HEK293 (cell line): ENCODE data around the gene CDON.

Experiments used
- CTCF ChIA-PET: fragments of 350-600 bp; formaldehyde crosslinking; extraction: SDS; loops from one replicate; lab custom pipeline; 2021; ENCODE audit warnings: antibody characterized with exemption; lab: Yijun Ruan, JAX
- POLR2A ChIA-PET: fragments of 300-600 bp; formaldehyde crosslinking; extraction: SDS; loops from one replicate; lab custom pipeline; 2020; ENCODE audit warnings: antibody characterized with exemption, inconsistent platforms; lab: Yijun Ruan, JAX
- H3K27ac ChIP-seq: fragments of 200-500 bp; sonication (Bioruptor generic); 2 replicates; pipeline ENCODE4 v1.5.1; 2014; ENCODE audit warnings: low read depth, low read length, control low read depth, inconsistent platforms; ENCODE audit errors: extremely low read depth
- H3K36me3 ChIP-seq, 2 experiments: fragments of 200-500 bp in 1 of 2; sonication (Bioruptor generic) in 1 of 2; 1 replicate in 1 of 2; 2 replicates in 1 of 2; pipeline ENCODE4 v1.5.1; 2014 to 2017; ENCODE audit warnings: inconsistent platforms in 2 of 2, low read length in 2 of 2; ENCODE audit not compliant: control insufficient read depth in 2 of 2, insufficient read depth in 1 of 2
- H3K4me1 ChIP-seq: fragments of 200-500 bp; sonication (Bioruptor generic); 2 replicates; pipeline ENCODE4 v1.5.1; 2014; ENCODE audit warnings: mild to moderate bottlenecking, low read length, inconsistent platforms; ENCODE audit not compliant: control insufficient read depth, insufficient read depth
- H3K4me3 ChIP-seq: 2 replicates; pipeline ENCODE4 v1.5.1; 2011; ENCODE audit warnings: low read depth, mild to moderate bottlenecking, control low read depth, low read length, moderate library complexity
- H3K9me3 ChIP-seq: fragments of 200-500 bp; sonication (Bioruptor generic); 2 replicates; pipeline ENCODE4 v1.5.1; 2014; ENCODE audit warnings: low read depth, low read length, inconsistent platforms; ENCODE audit not compliant: control insufficient read depth, insufficient read depth
- BCL11A ChIP-seq: fragments of 450-650 bp; formaldehyde crosslinking; IDR thresholded peaks from 2 replicates; pipeline ENCODE4 v1.5.1; 2016; ENCODE audit warnings: low read depth, missing biosample characterization, missing genetic modification characterization
- FEZF1 ChIP-seq: fragments of 450-650 bp; formaldehyde crosslinking; IDR thresholded peaks from 2 replicates; pipeline ENCODE4 v1.5.1; 2016; ENCODE audit warnings: missing biosample characterization, missing genetic modification characterization
- GLI4 ChIP-seq: fragments of 450-650 bp; formaldehyde crosslinking; IDR thresholded peaks from 2 replicates; pipeline ENCODE4 v1.5.1; 2016; ENCODE audit warnings: missing biosample characterization, missing genetic modification characterization
- GLIS2 ChIP-seq: fragments of 450-650 bp; formaldehyde crosslinking; IDR thresholded peaks from 2 replicates; pipeline ENCODE4 v1.5.1; 2016; ENCODE audit warnings: missing biosample characterization, missing genetic modification characterization
- IKZF3 ChIP-seq: fragments of 450-650 bp; IDR thresholded peaks from 2 replicates; pipeline ENCODE4 v1.5.0; 2018; ENCODE audit warnings: missing biosample characterization, mild to moderate bottlenecking, missing genetic modification characterization, moderate library complexity
- KLF17 ChIP-seq: fragments of 450-650 bp; formaldehyde crosslinking; IDR thresholded peaks from 2 replicates; pipeline ENCODE4 v1.5.1; 2016; ENCODE audit warnings: missing biosample characterization, missing genetic modification characterization
- KLF8 ChIP-seq: fragments of 450-650 bp; formaldehyde crosslinking; IDR thresholded peaks from 2 replicates; pipeline ENCODE4 v1.5.1; 2016; ENCODE audit warnings: missing biosample characterization, missing genetic modification characterization
- MYNN ChIP-seq: fragments of 450-650 bp; formaldehyde crosslinking; IDR thresholded peaks from 2 replicates; pipeline ENCODE4 v1.5.1; 2016; ENCODE audit warnings: missing biosample characterization, missing genetic modification characterization, borderline replicate concordance
- OSR2 ChIP-seq: fragments of 450-650 bp; formaldehyde crosslinking; IDR thresholded peaks from 2 replicates; pipeline ENCODE4 v1.5.1; 2016; ENCODE audit warnings: missing biosample characterization, missing genetic modification characterization
- OVOL3 ChIP-seq: fragments of 450-650 bp; formaldehyde crosslinking; IDR thresholded peaks from 2 replicates; pipeline ENCODE4 v1.5.1; 2016; ENCODE audit warnings: missing biosample characterization, missing genetic modification characterization
- SP7 ChIP-seq: fragments of 450-650 bp; formaldehyde crosslinking; IDR thresholded peaks from 2 replicates; pipeline ENCODE4 v1.5.1; 2016; ENCODE audit warnings: missing biosample characterization, missing genetic modification characterization
- TRIM28 ChIP-seq: IDR thresholded peaks from 2 replicates; pipeline ENCODE4 v1.6.1; 2011; ENCODE audit warnings: low read length, control low read depth, borderline replicate concordance
- WT1 ChIP-seq: fragments of 450-650 bp; formaldehyde crosslinking; IDR thresholded peaks from 2 replicates; pipeline ENCODE4 v1.5.1; 2016; ENCODE audit warnings: missing biosample characterization, missing genetic modification characterization
- YY2 ChIP-seq: fragments of 450-650 bp; formaldehyde crosslinking; IDR thresholded peaks from 2 replicates; pipeline ENCODE4 v1.5.1; 2016; ENCODE audit warnings: missing biosample characterization, missing genetic modification characterization
- ZBTB17 ChIP-seq: fragments of 450-650 bp; formaldehyde crosslinking; IDR thresholded peaks from 2 replicates; pipeline ENCODE4 v1.5.1; 2016; ENCODE audit warnings: missing biosample characterization, missing genetic modification characterization
- ZEB2 ChIP-seq: fragments of 450-650 bp; formaldehyde crosslinking; IDR thresholded peaks from 2 replicates; pipeline ENCODE4 v1.5.1; 2016; ENCODE audit warnings: missing biosample characterization, missing genetic modification characterization
- ZFP69B ChIP-seq: fragments of 450-650 bp; formaldehyde crosslinking; IDR thresholded peaks from 2 replicates; pipeline ENCODE4 v1.5.1; 2016; ENCODE audit warnings: missing biosample characterization, missing genetic modification characterization
- ZNF10 ChIP-seq: fragments of 450-650 bp; formaldehyde crosslinking; IDR thresholded peaks from 2 replicates; pipeline ENCODE4 v1.5.1; 2017; ENCODE audit warnings: missing biosample characterization, missing genetic modification characterization
- ZNF146 ChIP-seq: fragments of 450-650 bp; formaldehyde crosslinking; IDR thresholded peaks from 2 replicates; pipeline ENCODE4 v1.5.1; 2016; ENCODE audit warnings: missing biosample characterization, missing genetic modification characterization
- ZNF23 ChIP-seq: fragments of 450-650 bp; formaldehyde crosslinking; IDR thresholded peaks from 2 replicates; pipeline ENCODE4 v1.5.1; 2016; ENCODE audit warnings: missing biosample characterization, missing genetic modification characterization, borderline replicate concordance
- ZNF239 ChIP-seq: fragments of 450-650 bp; formaldehyde crosslinking; IDR thresholded peaks from 2 replicates; pipeline ENCODE4 v1.5.1; 2016; ENCODE audit warnings: missing biosample characterization, missing genetic modification characterization
- ZNF362 ChIP-seq: fragments of 450-650 bp; formaldehyde crosslinking; IDR thresholded peaks from 2 replicates; pipeline ENCODE4 v1.5.1; 2016; ENCODE audit warnings: missing biosample characterization, missing genetic modification characterization
- ZNF366 ChIP-seq: fragments of 450-650 bp; formaldehyde crosslinking; conservative IDR thresholded peaks from 2 replicates; pipeline ENCODE4 v1.5.1; 2016; ENCODE audit warnings: missing biosample characterization, missing genetic modification characterization
- ZNF391 ChIP-seq: fragments of 450-650 bp; formaldehyde crosslinking; IDR thresholded peaks from 2 replicates; pipeline ENCODE4 v1.5.1; 2016; ENCODE audit warnings: low read depth, missing biosample characterization, missing genetic modification characterization, borderline replicate concordance
- ZNF514 ChIP-seq: fragments of 450-650 bp; formaldehyde crosslinking; IDR thresholded peaks from 2 replicates; pipeline ENCODE4 v1.5.1; 2016; ENCODE audit warnings: missing biosample characterization, missing genetic modification characterization
- ZNF544 ChIP-seq: fragments of 450-650 bp; formaldehyde crosslinking; IDR thresholded peaks from 2 replicates; pipeline ENCODE4 v1.5.0; 2017; ENCODE audit warnings: missing biosample characterization, missing genetic modification characterization
- ZNF549 ChIP-seq: fragments of 450-650 bp; IDR thresholded peaks from 2 replicates; pipeline ENCODE4 v1.5.1; 2018; ENCODE audit warnings: missing biosample characterization, missing genetic modification characterization, mild to moderate bottlenecking, inconsistent platforms, moderate library complexity
- ZNF623 ChIP-seq: fragments of 450-650 bp; formaldehyde crosslinking; IDR thresholded peaks from 2 replicates; pipeline ENCODE4 v1.5.1; 2016; ENCODE audit warnings: missing biosample characterization, missing genetic modification characterization
- ZNF629 ChIP-seq: fragments of 450-650 bp; formaldehyde crosslinking; IDR thresholded peaks from 2 replicates; pipeline ENCODE4 v1.5.1; 2017; ENCODE audit warnings: missing biosample characterization, missing genetic modification characterization
- ZNF654 ChIP-seq: fragments of 450-650 bp; formaldehyde crosslinking; IDR thresholded peaks from 2 replicates; pipeline ENCODE4 v1.5.1; 2016; ENCODE audit warnings: low read depth, missing biosample characterization, missing genetic modification characterization
- ZNF660 ChIP-seq: fragments of 450-650 bp; IDR thresholded peaks from 2 replicates; pipeline ENCODE4 v1.5.1; 2018; ENCODE audit warnings: missing biosample characterization, mild to moderate bottlenecking, missing genetic modification characterization
- ZNF677 ChIP-seq: fragments of 450-650 bp; IDR thresholded peaks from 2 replicates; pipeline ENCODE4 v1.5.0; 2018; ENCODE audit warnings: missing biosample characterization, mild to moderate bottlenecking, missing genetic modification characterization, moderate library complexity
- ZNF843 ChIP-seq: fragments of 450-650 bp; formaldehyde crosslinking; IDR thresholded peaks from 2 replicates; pipeline ENCODE4 v1.5.1; 2016; ENCODE audit warnings: missing biosample characterization, missing genetic modification characterization
- TF ChIP-seq, protein P1 (sequence below): fragments of 450-650 bp; formaldehyde crosslinking; IDR thresholded peaks from 2 replicates; pipeline ENCODE4 v1.5.1; 2017; ENCODE audit warnings: missing biosample characterization, missing genetic modification characterization
- TF ChIP-seq, protein P2 (sequence below): fragments of 450-650 bp; formaldehyde crosslinking; IDR thresholded peaks from 2 replicates; pipeline ENCODE4 v1.5.1; 2016; ENCODE audit warnings: missing biosample characterization, missing genetic modification characterization
- TF ChIP-seq, protein P3 (sequence below): fragments of 450-650 bp; formaldehyde crosslinking; IDR thresholded peaks from 2 replicates; pipeline ENCODE4 v1.5.1; 2016; ENCODE audit warnings: missing biosample characterization, missing genetic modification characterization

CDON gene

DNA sequence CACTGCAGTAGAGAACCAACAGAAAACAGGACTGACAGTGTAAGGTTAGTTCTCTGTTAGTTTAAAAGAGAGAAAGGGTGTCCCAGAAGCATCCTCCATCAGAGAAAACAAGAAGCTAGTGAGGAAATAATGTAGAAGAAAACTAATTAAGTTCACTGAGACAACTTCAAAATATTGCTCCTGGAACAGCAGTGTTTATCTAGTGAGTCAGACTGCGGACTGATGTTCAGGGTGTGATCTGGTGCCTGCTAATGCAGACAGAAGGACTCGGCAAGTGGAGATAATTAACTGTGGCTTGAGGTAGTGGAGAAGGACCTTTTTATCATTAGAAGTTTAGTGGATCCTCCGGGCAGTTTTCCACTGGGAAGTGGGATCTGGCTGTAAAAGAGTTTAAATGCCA lies 55.4 kb downstream of the CDON start (continued):
- peak; percentile 61 for TF ChIP-seq WT1
- TF ChIP-seq ZNF843 (tag by site-specific recombination): 0 out of 2 replicates have a peak, but pooled peaks have one; percentile 32
- TF ChIP-seq ZNF239 (tag by site-specific recombination): no peak
- TF ChIP-seq ZNF146 (tag by site-specific recombination): no peak
- peak; percentile 25; the same call in 1 of the 2 replicates for TF ChIP-seq OVOL3 (tag by site-specific recombination)
- TF ChIP-seq ZNF629 (tag by site-specific recombination): peak; percentile 48
- TF ChIP-seq BCL11A (tag by site-specific recombination): peak; percentile 21; the same call in 1 of the 2 replicates
- TF ChIP-seq ZNF549 (tag by site-specific recombination): no peak
- TF ChIP-seq OSR2: peak; percentile 96
- TF ChIP-seq ZNF391 (tag by site-specific recombination): no peak
- TF ChIP-seq, protein P1, sequence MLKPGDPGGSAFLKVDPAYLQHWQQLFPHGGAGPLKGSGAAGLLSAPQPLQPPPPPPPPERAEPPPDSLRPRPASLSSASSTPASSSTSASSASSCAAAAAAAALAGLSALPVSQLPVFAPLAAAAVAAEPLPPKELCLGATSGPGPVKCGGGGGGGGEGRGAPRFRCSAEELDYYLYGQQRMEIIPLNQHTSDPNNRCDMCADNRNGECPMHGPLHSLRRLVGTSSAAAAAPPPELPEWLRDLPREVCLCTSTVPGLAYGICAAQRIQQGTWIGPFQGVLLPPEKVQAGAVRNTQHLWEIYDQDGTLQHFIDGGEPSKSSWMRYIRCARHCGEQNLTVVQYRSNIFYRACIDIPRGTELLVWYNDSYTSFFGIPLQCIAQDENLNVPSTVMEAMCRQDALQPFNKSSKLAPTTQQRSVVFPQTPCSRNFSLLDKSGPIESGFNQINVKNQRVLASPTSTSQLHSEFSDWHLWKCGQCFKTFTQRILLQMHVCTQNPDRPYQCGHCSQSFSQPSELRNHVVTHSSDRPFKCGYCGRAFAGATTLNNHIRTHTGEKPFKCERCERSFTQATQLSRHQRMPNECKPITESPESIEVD: peak; percentile 78
- no peak for TF ChIP-seq ZNF623 (tag by site-specific recombination)
- TF ChIP-seq TRIM28: peak; percentile 79
- TF ChIP-seq ZNF366 (tag by site-specific recombination): 0 out of 2 replicates have a peak, but pooled peaks have one; percentile 17
- TF ChIP-seq ZFP69B (tag by site-specific recombination): no peak
- TF ChIP-seq, protein P2, sequence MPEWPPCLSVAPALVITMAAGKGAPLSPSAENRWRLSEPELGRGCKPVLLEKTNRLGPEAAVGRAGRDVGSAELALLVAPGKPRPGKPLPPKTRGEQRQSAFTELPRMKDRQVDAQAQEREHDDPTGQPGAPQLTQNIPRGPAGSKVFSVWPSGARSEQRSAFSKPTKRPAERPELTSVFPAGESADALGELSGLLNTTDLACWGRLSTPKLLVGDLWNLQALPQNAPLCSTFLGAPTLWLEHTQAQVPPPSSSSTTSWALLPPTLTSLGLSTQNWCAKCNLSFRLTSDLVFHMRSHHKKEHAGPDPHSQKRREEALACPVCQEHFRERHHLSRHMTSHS (tag by site-specific recombination): no peak
- TF ChIP-seq FEZF1 (tag by site-specific recombination): 0 out of 2 replicates have a peak, but pooled peaks have one; percentile 16
- TF ChIP-seq ZNF362 (tag by site-specific recombination): no peak
- TF ChIP-seq YY2 (tag by site-specific recombination): no peak
- no peak for TF ChIP-seq ZNF544
- TF ChIP-seq MYNN: peak; percentile 62; the same call in 1 of the 2 replicates
- no peak for TF ChIP-seq ZNF10
- peak; percentile 54; the same call in 1 of the 2 replicates for TF ChIP-seq ZEB2 (tag by site-specific recombination)
- TF ChIP-seq SP7 (tag by site-specific recombination): peak; percentile 44; the same call in 1 of the 2 replicates
- TF ChIP-seq ZNF514 (tag by site-specific recombination): no peak
- peak; percentile 49 for TF ChIP-seq ZBTB17 (tag by site-specific recombination)
- TF ChIP-seq KLF8: peak; percentile 69
- TF ChIP-seq IKZF3 (tag by site-specific recombination): peak; percentile 52; the same call in 1 of the 2 replicates

- H3K9me3 ChIP-seq: no peaks in the 10 kb centered on the region
- no peaks in the 10 kb centered on the region for H3K4me1 ChIP-seq
- CTCF ChIA-PET: no interaction called here
- POLR2A ChIA-PET: no interaction called here
- no peak overlapping the region for H3K27ac ChIP-seq
- peaks cover 17 to 35% of the 10 kb centered on the region in 2 experiments; a peak in 2 of 3 replicates for H3K36me3 ChIP-seq
- H3K4me3 ChIP-seq: no peak overlapping the region
- TF ChIP-seq ZNF660 (tag by site-specific recombination) (no peak), ZNF677 (tag by site-specific recombination) (no peak), ZNF23 (tag by site-specific recombination) (no peak), GLI4 (tag by site-specific recombination) (no peak), GLIS2 (no peak), ZNF654 (no peak), KLF17 (tag by site-specific recombination) (no peak), BCL11A (tag by site-specific recombination) (no peak)
- TF ChIP-seq, protein P3, sequence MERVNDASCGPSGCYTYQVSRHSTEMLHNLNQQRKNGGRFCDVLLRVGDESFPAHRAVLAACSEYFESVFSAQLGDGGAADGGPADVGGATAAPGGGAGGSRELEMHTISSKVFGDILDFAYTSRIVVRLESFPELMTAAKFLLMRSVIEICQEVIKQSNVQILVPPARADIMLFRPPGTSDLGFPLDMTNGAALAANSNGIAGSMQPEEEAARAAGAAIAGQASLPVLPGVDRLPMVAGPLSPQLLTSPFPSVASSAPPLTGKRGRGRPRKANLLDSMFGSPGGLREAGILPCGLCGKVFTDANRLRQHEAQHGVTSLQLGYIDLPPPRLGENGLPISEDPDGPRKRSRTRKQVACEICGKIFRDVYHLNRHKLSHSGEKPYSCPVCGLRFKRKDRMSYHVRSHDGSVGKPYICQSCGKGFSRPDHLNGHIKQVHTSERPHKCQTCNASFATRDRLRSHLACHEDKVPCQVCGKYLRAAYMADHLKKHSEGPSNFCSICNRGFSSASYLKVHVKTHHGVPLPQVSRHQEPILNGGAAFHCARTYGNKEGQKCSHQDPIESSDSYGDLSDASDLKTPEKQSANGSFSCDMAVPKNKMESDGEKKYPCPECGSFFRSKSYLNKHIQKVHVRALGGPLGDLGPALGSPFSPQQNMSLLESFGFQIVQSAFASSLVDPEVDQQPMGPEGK (tag by site-specific recombination): no peak
Measured at GRCh38 chr11:126006068-126006467, 56.6 kb downstream of the CDON start.
